HEK293 (cell line): ENCODE measurements around the gene LRRC37A3.
"Not testable (repeated sequence)": the region's sequence is repeated elsewhere in the genome, so short reads cannot be mapped to it uniquely, and the experiment has no call there.

ENCODE experiments used
- ZBTB48 ChIP-seq: fragments of 450-650 bp; formaldehyde crosslinking; IDR thresholded peaks from 2 replicates; pipeline ENCODE4 v1.5.1; 2016; ENCODE audit warnings: missing biosample characterization, missing genetic modification characterization
- ZNF114 ChIP-seq: fragments of 450-650 bp; formaldehyde crosslinking; IDR thresholded peaks from 2 replicates; pipeline ENCODE4 v1.5.0; 2017; ENCODE audit warnings: missing biosample characterization, missing genetic modification characterization
- ZNF350 ChIP-seq: fragments of 450-650 bp; formaldehyde crosslinking; IDR thresholded peaks from 2 replicates; pipeline ENCODE4 v1.5.0; 2017; ENCODE audit warnings: missing biosample characterization, mild to moderate bottlenecking, missing genetic modification characterization
- TF ChIP-seq, protein P1 (sequence below): sonication (generic); formaldehyde crosslinking; IDR thresholded peaks from 2 replicates; pipeline ENCODE4 v1.8.1; 2022; ENCODE audit warnings: mild to moderate bottlenecking, moderate library complexity, missing genetic modification reagents
- TF ChIP-seq, protein P2 (sequence below): fragments of 450-650 bp; formaldehyde crosslinking; IDR thresholded peaks from 2 replicates; pipeline ENCODE4 v1.5.1; 2016; ENCODE audit warnings: missing biosample characterization, missing genetic modification characterization

DNA sequence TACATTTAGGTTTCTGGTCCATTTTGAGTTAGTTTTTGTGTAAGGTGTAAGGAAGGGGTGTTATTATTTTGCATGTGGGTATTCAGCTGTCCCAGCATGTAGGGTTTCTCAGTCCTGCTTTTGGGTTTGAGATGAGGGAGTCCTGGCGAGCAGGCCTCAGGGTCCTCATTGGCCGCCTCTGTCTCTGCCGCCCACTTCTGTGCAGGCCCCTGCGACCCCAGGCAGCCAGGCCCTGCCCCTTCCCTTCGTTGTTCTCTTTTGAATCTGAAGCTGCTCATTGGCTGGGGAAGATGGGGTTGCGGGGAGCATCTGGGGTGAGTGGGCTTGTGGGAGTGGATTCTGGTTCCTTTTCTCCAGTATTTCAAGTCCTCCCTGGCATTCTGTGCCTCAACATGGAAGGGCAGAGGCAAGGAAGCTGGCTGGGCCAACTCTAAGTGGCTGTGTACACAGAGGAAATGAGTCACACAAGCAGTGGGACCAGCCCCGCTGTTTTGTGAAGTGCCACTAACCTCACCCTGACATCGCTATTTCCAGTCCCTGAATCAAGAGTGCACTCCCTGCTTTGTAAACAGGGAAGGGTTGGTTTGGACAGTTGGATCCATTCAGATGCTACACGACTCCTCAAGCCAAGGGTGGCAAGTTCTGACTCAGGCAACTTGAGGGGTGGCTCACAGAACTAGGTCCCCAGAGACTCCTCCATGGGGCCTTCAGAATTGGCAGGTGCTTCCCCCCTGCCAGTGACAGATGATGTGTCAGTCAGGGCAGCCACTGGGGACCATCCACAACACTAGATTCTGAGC lies 110.9 kb downstream of the LRRC37A3 start:
- TF ChIP-seq ZNF350, ZBTB48, ZNF114 (tag by site-specific recombination): not testable (repeated sequence)
- TF ChIP-seq, protein P1, sequence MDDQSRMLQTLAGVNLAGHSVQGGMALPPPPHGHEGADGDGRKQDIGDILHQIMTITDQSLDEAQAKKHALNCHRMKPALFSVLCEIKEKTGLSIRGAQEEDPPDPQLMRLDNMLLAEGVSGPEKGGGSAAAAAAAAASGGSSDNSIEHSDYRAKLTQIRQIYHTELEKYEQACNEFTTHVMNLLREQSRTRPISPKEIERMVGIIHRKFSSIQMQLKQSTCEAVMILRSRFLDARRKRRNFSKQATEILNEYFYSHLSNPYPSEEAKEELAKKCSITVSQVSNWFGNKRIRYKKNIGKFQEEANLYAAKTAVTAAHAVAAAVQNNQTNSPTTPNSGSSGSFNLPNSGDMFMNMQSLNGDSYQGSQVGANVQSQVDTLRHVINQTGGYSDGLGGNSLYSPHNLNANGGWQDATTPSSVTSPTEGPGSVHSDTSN (CRISPR knock-in tag), result not testable (repeated sequence)
- TF ChIP-seq, protein P2, sequence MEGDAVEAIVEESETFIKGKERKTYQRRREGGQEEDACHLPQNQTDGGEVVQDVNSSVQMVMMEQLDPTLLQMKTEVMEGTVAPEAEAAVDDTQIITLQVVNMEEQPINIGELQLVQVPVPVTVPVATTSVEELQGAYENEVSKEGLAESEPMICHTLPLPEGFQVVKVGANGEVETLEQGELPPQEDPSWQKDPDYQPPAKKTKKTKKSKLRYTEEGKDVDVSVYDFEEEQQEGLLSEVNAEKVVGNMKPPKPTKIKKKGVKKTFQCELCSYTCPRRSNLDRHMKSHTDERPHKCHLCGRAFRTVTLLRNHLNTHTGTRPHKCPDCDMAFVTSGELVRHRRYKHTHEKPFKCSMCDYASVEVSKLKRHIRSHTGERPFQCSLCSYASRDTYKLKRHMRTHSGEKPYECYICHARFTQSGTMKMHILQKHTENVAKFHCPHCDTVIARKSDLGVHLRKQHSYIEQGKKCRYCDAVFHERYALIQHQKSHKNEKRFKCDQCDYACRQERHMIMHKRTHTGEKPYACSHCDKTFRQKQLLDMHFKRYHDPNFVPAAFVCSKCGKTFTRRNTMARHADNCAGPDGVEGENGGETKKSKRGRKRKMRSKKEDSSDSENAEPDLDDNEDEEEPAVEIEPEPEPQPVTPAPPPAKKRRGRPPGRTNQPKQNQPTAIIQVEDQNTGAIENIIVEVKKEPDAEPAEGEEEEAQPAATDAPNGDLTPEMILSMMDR, result not testable (repeated sequence)
